ENCODE results near the gene SEPTIN14. TPM values are rescaled to one million over a fixed set of nuclear protein-coding genes. Genes with fewer than 3 reads are reported as not detected.

SEPTIN14 gene
- total RNA-seq, 1 experiment from 2014 or later, result not detected

GRCh38 chr7:55895021-55895420 lies 32.5 kb upstream of the SEPTIN14 start:
- DNase-seq (ENCODE audit: low read depth, low spot score), result no peak
- no peaks in the 10 kb centered on the region for H3K9me2 ChIP-seq (ENCODE audit: insufficient read depth)
- H4K20me1 ChIP-seq (ENCODE audit: insufficient read depth), result no peaks in the 10 kb centered on the region
- no peaks in the 10 kb centered on the region for H3K27me3 ChIP-seq (ENCODE audit: insufficient read depth, low read length)
- intact Hi-C loops (cut with micrococcal nuclease), result no loop called here
- H3K9me3 ChIP-seq (ENCODE audit: control insufficient read depth in 1 of 2, insufficient read depth in 1 of 2, low read depth in 1 of 2, low read length in 2 of 2), result no peaks in the 10 kb centered on the region
- no peak overlapping the region for H2AFZ ChIP-seq (ENCODE audit: low read depth, low read length, poor library complexity, severe bottlenecking)
- ATAC-seq, result no peak
- H3K36me3 ChIP-seq (ENCODE audit: control insufficient read depth in 1 of 2, insufficient read depth in 2 of 2, low read length in 2 of 2), result no peaks in the 10 kb centered on the region
- TF ChIP-seq JUND (IDR thresholded peaks at IDR 0.05) (no peak), CTCF (IDR thresholded peaks at IDR 0.05 in 2 of 3, conservative IDR thresholded peaks at IDR 0.05 in 1 of 3; ENCODE audit: borderline replicate concordance in 1 of 3, insufficient read depth in 1 of 3, low read depth in 2 of 3, low read length in 2 of 3) (no peak), POLR2A (IDR thresholded peaks at IDR 0.05; ENCODE audit: borderline replicate concordance, extremely low read depth, insufficient read depth, insufficient read length) (no peak), EZH2phosphoT487 (IDR thresholded peaks at IDR 0.05; ENCODE audit: borderline replicate concordance) (no peak), ZFX (IDR thresholded peaks at IDR 0.05) (no peak), SRF (IDR thresholded peaks at IDR 0.05; ENCODE audit: low read depth) (no peak), REST (IDR thresholded peaks at IDR 0.05; ENCODE audit: low read depth) (no peak), ATF3 (IDR thresholded peaks at IDR 0.05) (no peak)
- no peaks in the 10 kb centered on the region for H3K79me2 ChIP-seq (ENCODE audit: insufficient read depth, low read length)
- ChIA-PET RAD21 (ENCODE audit: low non-redundant PET in 1 of 2, low total read pairs in 2 of 2, uncharacterized antibody in 2 of 2, unreplicated experiment in 2 of 2) (no interaction called here), CTCF (no interaction called here), POLR2A (no interaction called here)
- no TSS peak for BruUV-seq (replicated peaks)
- no peak overlapping the region for H3K4me3 ChIP-seq (replicated peaks in 1 of 2; ENCODE audit: low read depth in 1 of 2, low read length in 2 of 2)
- no peak overlapping the region for H3K27ac ChIP-seq (ENCODE audit: low read depth, low read length)
- no peak overlapping the region for H3K9ac ChIP-seq (ENCODE audit: low read length)
- no peak overlapping the region for H3K4me2 ChIP-seq (ENCODE audit: low read length)
- H3K4me1 ChIP-seq (ENCODE audit: control insufficient read depth in 1 of 2, insufficient read depth in 2 of 2, low read length in 2 of 2), result no peaks in the 10 kb centered on the region
